HG02870 (cell line): ENCODE measurements around the gene IRF2BP2.
"Not testable (repeated sequence)": the region's sequence is repeated elsewhere in the genome, so short reads cannot be mapped to it uniquely, and the experiment has no call there.

Experiments
- ATAC-seq: cut with Tn5 transposase; IDR thresholded peaks from one replicate; pipeline ENCODE4 v1.9.1; 2021; ENCODE audit warnings: mild to moderate bottlenecking, moderate library complexity; ENCODE audit not compliant: unreplicated experiment

Gene IRF2BP2

GRCh38 chr1:234634922-234635321 is 24.9 kb upstream of the IRF2BP2 start:
- ATAC-seq: not testable (repeated sequence)

- no peak for ATAC-seq
Measured at GRCh38 chr1:234634387-234634786, 24.4 kb upstream of the IRF2BP2 start.

GRCh38 chr1:234633246-234634003 is 23.4 kb upstream of the IRF2BP2 start:
- ATAC-seq: no peak

- no peak for ATAC-seq
Measured at GRCh38 chr1:234632225-234632624, 22.2 kb upstream of the IRF2BP2 start.

- ATAC-seq: no peak
Measured at GRCh38 chr1:234631721-234632125, 21.7 kb upstream of the IRF2BP2 start.

GRCh38 chr1:234629026-234629425 is 19.0 kb upstream of the IRF2BP2 start:
- no peak for ATAC-seq

- no peak for ATAC-seq
Measured at GRCh38 chr1:234628089-234628488, 18.1 kb upstream of the IRF2BP2 start.

GRCh38 chr1:234627009-234627950 is 17.3 kb upstream of the IRF2BP2 start:
- no peak for ATAC-seq

GRCh38 chr1:234626391-234626790 is 16.4 kb upstream of the IRF2BP2 start:
- no peak for ATAC-seq

- no peak for ATAC-seq
Measured at GRCh38 chr1:234624724-234625117, 14.7 kb upstream of the IRF2BP2 start.

- ATAC-seq: no peak
Measured at GRCh38 chr1:234621657-234622335, 11.8 kb upstream of the IRF2BP2 start.

- no peak for ATAC-seq
Measured at GRCh38 chr1:234621127-234621468, 11.1 kb upstream of the IRF2BP2 start.

- no peak for ATAC-seq
Measured at GRCh38 chr1:234620272-234621126, 10.5 kb upstream of the IRF2BP2 start.

GRCh38 chr1:234619794-234620247 is 9.8 kb upstream of the IRF2BP2 start:
- ATAC-seq: no peak

- ATAC-seq: no peak
Measured at GRCh38 chr1:234619071-234619480, 9.1 kb upstream of the IRF2BP2 start.

- ATAC-seq: no peak
Measured at GRCh38 chr1:234618737-234619049, 8.7 kb upstream of the IRF2BP2 start.

GRCh38 chr1:234617986-234618736 is 8.2 kb upstream of the IRF2BP2 start:
- no peak for ATAC-seq

GRCh38 chr1:234617131-234617985 is 7.4 kb upstream of the IRF2BP2 start:
- ATAC-seq: no peak

- ATAC-seq: no peak
Measured at GRCh38 chr1:234616644-234617043, 6.7 kb upstream of the IRF2BP2 start.
